Stimulated activated CD4-positive, alpha-beta T cell treated with anti-CD3 and anti-CD28 coated beads, TNF-alpha, amount 100 ng/mL, for 1 hour (primary cell): ENCODE measurements around the gene IL18RAP.

Experiments
- DNase-seq, 3 donors: peaks; one replicate each; pipeline ENCODE4 v3.0.0-alpha.2; 2020; ENCODE audit warnings: low read depth in 3 of 3, low spot score in 1 of 3

Gene IL18RAP

DNA sequence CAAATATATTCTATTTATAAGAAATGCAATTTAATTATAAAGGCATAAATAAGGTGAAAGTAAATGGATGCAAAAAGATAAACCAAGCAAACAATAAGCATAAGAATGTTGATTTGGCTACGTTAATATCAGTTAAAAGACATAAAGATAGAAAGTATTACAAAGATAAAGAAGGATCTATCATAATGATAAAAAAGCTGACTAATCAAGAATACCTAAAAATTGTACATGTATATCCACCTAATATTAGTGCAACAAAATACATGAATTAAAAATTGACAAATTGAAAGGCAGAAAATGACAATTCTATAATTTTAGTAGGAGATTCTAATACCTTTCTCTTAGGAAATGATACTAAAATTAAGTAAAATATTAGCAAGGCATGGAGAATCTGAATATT, 71.6 kb downstream of the IL18RAP start:
- DNase-seq, result no peak

DNA sequence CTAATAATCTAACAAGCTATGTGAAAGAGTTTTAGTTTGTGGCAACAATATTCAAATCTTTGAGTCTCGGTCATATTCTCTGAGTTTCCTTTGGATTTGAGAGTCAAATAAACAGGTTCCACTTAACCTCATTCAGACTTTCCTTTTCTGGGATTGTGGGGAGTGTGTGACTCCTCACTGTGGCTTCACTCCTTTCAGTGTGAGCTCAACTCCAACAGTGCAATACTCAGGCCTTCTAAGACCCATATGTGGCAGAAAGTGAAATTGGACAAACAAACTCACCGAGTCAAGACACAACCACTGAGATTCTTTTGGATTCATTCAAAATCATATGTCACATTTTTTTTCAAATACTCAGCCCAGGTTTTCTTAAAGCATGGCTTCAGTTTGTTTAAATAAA, 75.5 kb downstream of the IL18RAP start:
- no peak for DNase-seq

DNA sequence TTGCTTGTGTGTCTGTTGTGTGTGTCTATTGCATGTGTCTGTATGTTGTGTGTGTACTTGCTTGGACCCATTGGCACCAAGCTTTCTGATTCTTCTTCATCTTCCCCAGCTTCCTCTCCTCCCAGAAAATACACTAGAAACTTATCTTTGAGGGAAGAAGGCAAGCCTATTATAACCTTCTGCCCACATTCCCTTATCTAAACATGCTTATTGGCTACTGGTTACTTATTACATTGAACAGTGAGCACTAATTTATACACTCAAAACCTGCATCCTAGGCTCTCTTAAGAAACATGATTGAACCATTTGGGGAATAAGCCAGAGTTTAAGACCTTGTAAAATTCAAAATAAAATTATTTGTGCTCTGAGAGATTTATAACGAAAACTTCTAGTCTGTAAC, 76.6 kb downstream of the IL18RAP start:
- no peak for DNase-seq
